ENCODE results near the gene DYSF. TPM values are rescaled to one million over a fixed set of nuclear protein-coding genes. Genes with fewer than 3 reads are reported as not detected.

DYSF gene
- total and polyA plus RNA-seq, 5 donors = 36.7 to 49.4 (median 42.1) TPM

DNA sequence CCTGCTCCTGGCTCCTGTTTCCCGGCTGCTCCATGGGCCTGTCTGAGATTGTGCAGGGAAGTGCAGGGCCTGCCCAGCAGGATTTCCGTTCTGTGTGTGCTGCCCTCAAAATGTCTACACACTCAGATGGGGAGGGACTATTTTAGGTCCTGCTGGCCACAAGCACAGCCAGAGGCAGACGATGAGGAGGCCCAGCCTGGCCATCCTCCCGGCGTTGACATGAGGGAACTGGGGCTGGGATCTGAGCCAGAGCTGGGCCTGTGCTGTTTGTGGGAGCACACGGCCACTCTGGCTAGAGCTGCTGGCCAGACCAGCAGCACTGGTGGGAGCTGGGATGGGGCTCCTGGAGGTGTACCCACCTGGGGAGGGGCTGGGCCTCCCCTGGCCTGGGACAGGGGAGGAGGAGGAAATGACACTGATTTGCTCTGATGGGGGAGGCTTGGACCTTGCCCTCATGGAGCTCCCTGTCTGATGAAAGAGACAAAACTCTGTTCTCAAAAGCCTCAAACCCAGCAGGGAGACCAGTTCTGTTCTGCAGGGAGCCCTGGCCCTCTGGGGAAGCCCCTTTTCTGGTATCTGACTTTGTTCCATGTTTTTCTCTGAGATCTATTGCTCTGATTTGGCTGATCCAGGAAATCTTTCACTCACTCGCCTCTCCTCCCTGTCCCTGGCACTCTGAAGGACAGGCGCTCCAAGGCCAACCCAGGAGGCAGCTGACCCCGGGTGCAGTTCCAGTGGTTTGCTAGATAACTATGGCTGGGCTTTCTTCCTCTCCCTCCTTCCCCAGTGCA lies 161.8 kb downstream of the DYSF start:
- no peaks in the 10 kb centered on the region for H3K9me3 ChIP-seq (ENCODE audit: control insufficient read depth, low read length)
- ATAC-seq (peak; percentile 94 to 95), DNase-seq (peak; percentile 94 to 98 (median 97))
- H3K27me3 ChIP-seq (ENCODE audit: control insufficient read depth, insufficient read depth) = no peaks in the 10 kb centered on the region
- 18% methylated on average over 9 of the region's 9 CpGs for WGBS
- no peak overlapping the region for H3K4me3 ChIP-seq (ENCODE audit: low read length)
- intact Hi-C loops (cut with DNase I) = loop anchor here in 3 of 4 donors (5.0 to 10.0 kb wide), 2 partner anchors 92 to 180 kb away; no protein-coding TSS in a partner anchor
- peaks cover 26% of the 10 kb centered on the region for H3K4me1 ChIP-seq (ENCODE audit: control insufficient read depth, insufficient read depth, low read length)
- H3K27ac ChIP-seq (ENCODE audit: low read length) = peak overlapping the region; percentile 82

DNA sequence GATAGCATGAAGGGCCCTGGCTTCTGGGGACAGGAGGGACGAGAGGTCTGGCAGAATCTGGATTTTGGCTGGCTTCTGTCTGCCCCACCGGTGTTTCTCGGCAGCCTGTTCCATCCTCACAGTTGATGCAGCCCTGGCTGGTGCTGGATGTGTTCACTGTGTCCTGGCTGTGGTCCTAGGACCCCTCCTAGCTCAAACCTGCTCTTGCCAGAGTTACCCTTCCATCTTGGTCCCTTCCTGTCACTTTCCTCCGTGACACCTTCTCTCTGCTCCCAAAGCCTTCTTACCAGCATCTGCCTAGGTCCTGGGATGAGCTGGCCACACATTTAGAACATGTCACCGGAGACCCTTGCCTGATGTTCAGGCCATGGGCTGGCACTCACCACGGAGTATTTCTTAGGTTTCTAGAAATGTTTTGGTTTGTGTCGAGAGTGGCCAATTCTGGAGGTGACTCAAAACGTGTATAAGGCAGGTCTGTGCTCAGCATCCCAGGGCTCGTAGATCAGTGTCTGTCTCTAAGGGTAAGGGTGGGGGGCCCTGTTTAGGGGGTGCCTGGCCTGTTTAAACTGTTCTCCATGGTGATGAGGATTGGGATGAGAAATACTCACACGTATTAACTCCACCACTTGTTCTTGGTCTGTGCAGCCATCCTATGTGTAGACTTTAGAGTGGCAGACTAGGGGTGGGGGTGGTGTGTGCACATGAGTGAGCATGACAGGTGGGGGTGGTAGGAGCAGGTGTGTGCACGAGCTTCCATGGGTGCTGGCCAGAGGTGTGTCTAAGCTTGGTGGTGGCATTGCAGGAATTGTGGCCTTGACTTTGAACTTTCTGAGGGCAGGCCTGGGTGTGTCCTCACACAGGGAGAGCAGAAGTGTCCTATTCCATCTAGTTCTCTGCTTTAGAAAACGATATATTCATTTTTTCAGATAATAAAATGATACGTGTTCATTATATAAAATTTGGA lies 162.7 kb downstream of the DYSF start:
- Histone ChIP-seq H3K27me3 (ENCODE audit: control insufficient read depth, insufficient read depth) (no peaks in the 10 kb centered on the region), H3K27ac (ENCODE audit: low read length) (peak overlapping the region; percentile 82), H3K4me1 (ENCODE audit: control insufficient read depth, insufficient read depth, low read length) (peaks cover 26% of the 10 kb centered on the region), H3K9me3 (ENCODE audit: control insufficient read depth, low read length) (no peaks in the 10 kb centered on the region), H3K4me3 (ENCODE audit: low read length) (no peak overlapping the region)
- DNase-seq (peak in 1 of 3 donors; percentile 37), ATAC-seq (no peak)
- 65% methylated on average over 13 of the region's 13 CpGs for WGBS
- intact Hi-C loops (cut with DNase I) = loop anchor here in 3 of 4 donors (5.0 to 10.0 kb wide), 2 partner anchors 91 to 179 kb away; no protein-coding TSS in a partner anchor

- intact Hi-C loops (cut with DNase I) = loop anchor here in 3 of 4 donors (5.0 to 10.0 kb wide), 2 partner anchors 90 to 178 kb away; no protein-coding TSS in a partner anchor
- H3K27ac ChIP-seq (ENCODE audit: low read length) = no peak overlapping the region
- peak in 1 of 3 donors; percentile 17 for DNase-seq
- H3K9me3 ChIP-seq (ENCODE audit: control insufficient read depth, low read length) = no peaks in the 10 kb centered on the region
- H3K27me3 ChIP-seq (ENCODE audit: control insufficient read depth, insufficient read depth) = no peaks in the 10 kb centered on the region
- ATAC-seq = no peak
- WGBS = 94% methylated on average over 5 of the region's 5 CpGs
- peaks cover 26% of the 10 kb centered on the region for H3K4me1 ChIP-seq (ENCODE audit: control insufficient read depth, insufficient read depth, low read length)
- no peak overlapping the region for H3K4me3 ChIP-seq (ENCODE audit: low read length)
Measured at GRCh38 chr2:71617266-71617665, 163.9 kb downstream of the DYSF start.

DNA sequence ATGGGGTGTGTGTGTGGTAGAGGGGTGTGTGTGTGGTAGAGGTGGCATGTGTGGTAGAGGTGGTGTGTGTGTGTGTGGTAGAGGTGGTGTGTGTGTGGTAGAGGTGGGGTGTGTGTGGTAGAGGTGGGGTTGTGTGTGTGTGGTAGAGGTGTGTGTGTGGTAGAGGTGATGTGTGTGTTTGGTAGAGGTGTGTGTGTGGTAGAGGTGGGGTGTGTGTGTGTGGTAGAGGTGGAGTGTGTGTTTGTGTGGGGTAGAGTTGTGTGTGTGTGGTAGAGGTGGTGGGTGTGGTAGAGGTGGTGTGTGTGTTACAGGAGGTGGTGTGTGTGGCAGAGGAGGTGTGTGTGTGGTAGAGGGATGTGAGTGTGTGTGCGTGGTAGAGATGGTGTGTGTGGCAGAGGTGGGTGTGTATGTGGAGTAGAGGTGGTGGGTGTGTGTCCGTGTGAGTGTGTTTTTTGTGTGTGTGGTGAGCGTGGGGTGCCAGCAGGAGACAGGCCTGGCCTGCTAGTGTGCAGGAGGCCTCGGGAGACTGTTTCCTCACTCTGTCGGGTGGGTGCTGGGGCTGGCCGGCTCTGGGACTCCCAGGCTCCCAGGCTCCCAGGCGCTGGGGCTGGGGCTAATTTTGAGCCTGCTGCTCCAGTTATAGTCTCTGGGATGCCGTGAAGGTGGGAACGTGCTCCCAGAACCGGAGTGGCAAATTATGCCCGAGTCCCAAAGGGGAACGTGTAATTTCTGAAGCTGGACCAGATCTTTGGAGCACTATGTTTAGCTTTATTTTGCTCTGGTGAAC lies 165.2 kb downstream of the DYSF start:
- 61% methylated on average over 12 of the region's 12 CpGs for WGBS
- Histone ChIP-seq H3K4me3 (ENCODE audit: low read length) (no peak overlapping the region), H3K27me3 (ENCODE audit: control insufficient read depth, insufficient read depth) (no peaks in the 10 kb centered on the region), H3K27ac (ENCODE audit: low read length) (no peak overlapping the region), H3K9me3 (ENCODE audit: control insufficient read depth, low read length) (no peaks in the 10 kb centered on the region), H3K4me1 (ENCODE audit: control insufficient read depth, insufficient read depth, low read length) (peaks cover 26% of the 10 kb centered on the region)
- intact Hi-C loops (cut with DNase I) = loop anchor here in 3 of 4 donors (5.0 to 10.0 kb wide), 2 partner anchors 89 to 176 kb away; no protein-coding TSS in a partner anchor
- ATAC-seq (no peak), DNase-seq (peak in 1 of 3 donors; percentile 56)

GRCh38 chr2:71619230-71619741 lies 165.9 kb downstream of the DYSF start:
- 70% methylated on average over 15 of the region's 15 CpGs for WGBS
- no peak overlapping the region for H3K4me3 ChIP-seq (ENCODE audit: low read length)
- no peaks in the 10 kb centered on the region for H3K27me3 ChIP-seq (ENCODE audit: control insufficient read depth, insufficient read depth)
- peaks cover 22% of the 10 kb centered on the region for H3K4me1 ChIP-seq (ENCODE audit: control insufficient read depth, insufficient read depth, low read length)
- ATAC-seq (no peak), DNase-seq (peak in 1 of 3 donors; percentile 69)
- intact Hi-C loops (cut with DNase I) = loop anchor here in 3 of 4 donors (5.0 to 10.0 kb wide), 2 partner anchors 88 to 176 kb away; no protein-coding TSS in a partner anchor
- H3K27ac ChIP-seq (ENCODE audit: low read length) = no peak overlapping the region
- H3K9me3 ChIP-seq (ENCODE audit: control insufficient read depth, low read length) = no peaks in the 10 kb centered on the region

GRCh38 chr2:71620116-71620515 lies 166.8 kb downstream of the DYSF start:
- WGBS = 90% methylated on average over 6 of the region's 6 CpGs

GRCh38 chr2:71620851-71621251 lies 167.5 kb downstream of the DYSF start:
- no peaks in the 10 kb centered on the region for H3K9me3 ChIP-seq (ENCODE audit: control insufficient read depth, low read length)
- H3K4me3 ChIP-seq (ENCODE audit: low read length) = no peak overlapping the region
- intact Hi-C loops (cut with DNase I) = no loop called here
- WGBS = 74% methylated on average over 5 of the region's 5 CpGs
- H3K27me3 ChIP-seq (ENCODE audit: control insufficient read depth, insufficient read depth) = no peaks in the 10 kb centered on the region
- peaks cover 8% of the 10 kb centered on the region for H3K4me1 ChIP-seq (ENCODE audit: control insufficient read depth, insufficient read depth, low read length)
- DNase-seq (no peak), ATAC-seq (no peak)
- H3K27ac ChIP-seq (ENCODE audit: low read length) = no peak overlapping the region

More at GRCh38 chr2:71620116-71620515, 166.8 kb downstream of the DYSF start:
- Histone ChIP-seq H3K4me1 (ENCODE audit: control insufficient read depth, insufficient read depth, low read length) (peaks cover 15% of the 10 kb centered on the region), H3K9me3 (ENCODE audit: control insufficient read depth, low read length) (no peaks in the 10 kb centered on the region), H3K27ac (ENCODE audit: low read length) (no peak overlapping the region), H3K4me3 (ENCODE audit: low read length) (no peak overlapping the region), H3K27me3 (ENCODE audit: control insufficient read depth, insufficient read depth) (no peaks in the 10 kb centered on the region)
- peak in 1 of 3 donors; percentile 19 for DNase-seq
- no peak for ATAC-seq
- intact Hi-C loops (cut with DNase I) = no loop called here

DNA sequence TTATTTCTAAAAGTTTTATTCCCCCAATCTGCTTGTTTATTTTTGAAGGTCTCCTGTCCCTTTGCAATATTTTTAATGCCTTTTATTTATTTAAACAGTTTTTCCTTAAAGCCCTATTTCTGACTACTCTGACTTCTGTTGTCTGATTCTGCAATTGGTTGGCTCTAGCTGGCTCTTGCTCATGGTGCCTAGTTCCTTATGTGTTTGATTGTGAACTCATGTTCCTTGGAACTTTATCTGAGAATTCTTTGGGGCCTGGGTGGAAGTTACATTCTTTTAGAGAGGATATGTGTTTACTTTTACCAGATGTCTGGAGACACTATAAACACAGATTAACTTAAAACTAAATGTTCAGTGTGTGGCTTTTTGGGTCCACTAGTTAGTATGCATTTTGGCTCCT lies 175.9 kb downstream of the DYSF start:
- DNase-seq = no peak
- no peak overlapping the region for H3K27ac ChIP-seq (ENCODE audit: low read length)
- intact Hi-C loops (cut with DNase I) = no loop called here

GRCh38 chr2:71629771-71630453 lies 176.6 kb downstream of the DYSF start:
- no peaks in the 10 kb centered on the region for H3K9me3 ChIP-seq (ENCODE audit: control insufficient read depth, low read length)
- peak in 1 of 2 donors; percentile 83 for ATAC-seq
- intact Hi-C loops (cut with DNase I) = no loop called here
- no peaks in the 10 kb centered on the region for H3K27me3 ChIP-seq (ENCODE audit: control insufficient read depth, insufficient read depth)
- WGBS = 83% methylated on average over 2 of the region's 2 CpGs
- no peak overlapping the region for H3K4me3 ChIP-seq (ENCODE audit: low read length)
- H3K27ac ChIP-seq (ENCODE audit: low read length) = no peak overlapping the region
- no peaks in the 10 kb centered on the region for H3K4me1 ChIP-seq (ENCODE audit: control insufficient read depth, insufficient read depth, low read length)
- no peak for DNase-seq

More for the DNA sequence above, 175.9 kb downstream of the DYSF start:
- Histone ChIP-seq H3K27me3 (ENCODE audit: control insufficient read depth, insufficient read depth) (no peaks in the 10 kb centered on the region), H3K4me1 (ENCODE audit: control insufficient read depth, insufficient read depth, low read length) (no peaks in the 10 kb centered on the region), H3K4me3 (ENCODE audit: low read length) (no peak overlapping the region), H3K9me3 (ENCODE audit: control insufficient read depth, low read length) (no peaks in the 10 kb centered on the region)
- no peak for ATAC-seq

All from right cardiac atrium (tissue), 5 donors.